ENCODE measurements around the gene KIF15. TPM values are rescaled to one million over a fixed set of nuclear protein-coding genes. Genes with fewer than 3 reads are reported as not detected.
A peak's percentile ranks its signal among the peaks of the same experiment; 100 is the strongest.

Gene KIF15
- total RNA-seq (under 1 TPM; 0.19 to 0.38 TPM), polyA plus RNA-seq (not detected)

- H3K27ac ChIP-seq (ENCODE audit: low read depth, low read length), result peak within 1 kb of the TSS; percentile 84
- H3K9me3 Mint-ChIP-seq, result peaks cover 0 to 7% (median 4%) of the 10 kb centered on the region in 8 donors
- H3K4me3 Mint-ChIP-seq, result peak within 1 kb of the TSS; percentile 86 to 98 (median 92)
- no peaks in the 10 kb centered on the region for H3K36me3 ChIP-seq (ENCODE audit: insufficient read depth, low read length)
- no peaks in the 10 kb centered on the region for H3K9me3 ChIP-seq (ENCODE audit: control insufficient read depth in 1 of 2, low read length in 2 of 2)
- H3K4me3 ChIP-seq (ENCODE audit: low read length in 2 of 2), result peak within 1 kb of the TSS; percentile 71 to 98
- H3K27me3 ChIP-seq (ENCODE audit: insufficient read depth, low read length), result no peaks in the 10 kb centered on the region
- H3K4me1 Mint-ChIP-seq, result peaks cover 21 to 42% (median 33%) of the 10 kb centered on the region in 4 donors
- peak; percentile 92 to 96 (median 93) for DNase-seq
- CTCF ChIA-PET (ENCODE audit: partially characterized antibody), result interaction anchor here (1.0 to 1.8 kb wide), 3 partner anchors 32 to 424 kb away, joined by 3 to 7 read pairs (median 3); partner anchors contain the start of gene ZNF501
- peaks cover 0 to 1% of the 10 kb centered on the region in 2 donors for H3K27me3 Mint-ChIP-seq
- intact Hi-C loops (cut with micrococcal nuclease), result loop anchor here (1.0 kb wide), 8 partner anchors 32 to 423 kb away; partner anchors contain the start of genes EXOSC7, TCAIM, TMEM42 and ZDHHC3
- peaks cover 23 to 30% of the 10 kb centered on the region in 2 donors for H3K36me3 Mint-ChIP-seq
- H3K27ac Mint-ChIP-seq, result peak within 1 kb of the TSS; percentile 92 to 97 (median 94)
- peaks cover 23% of the 10 kb centered on the region for H3K4me1 ChIP-seq (ENCODE audit: insufficient read depth, low read length)
- POLR2A ChIA-PET (ENCODE audit: partially characterized antibody), result interaction anchor here (0.8 to 4.3 kb wide), 11 partner anchors 32 to 424 kb away, joined by 3 to 50 read pairs (median 6); partner anchors contain the start of genes EXOSC7, TCAIM, TMEM42 and ZDHHC3
Observed at GRCh38 chr3:44761424-44762169, at the start of gene KIF15, which contains the start of gene KIAA1143. KIF15 (plus strand) TSS chr3:44761794; CDS start chr3:44761866, 72 bp downstream. KIAA1143 (minus strand) TSS chr3:44761619; CDS start chr3:44761602, 17 bp downstream.

GRCh38 chr3:44712455-44713075, 49.0 kb upstream of the KIF15 start, which contains the start of gene ZNF502:
ZNF502 (plus strand) TSS chr3:44712660; CDS start chr3:44720262, 7,602 bp downstream.
- H3K4me1 ChIP-seq (ENCODE audit: insufficient read depth, low read length), result peaks cover 6% of the 10 kb centered on the region
- Mint-ChIP-seq H3K27me3 (peaks cover 5 to 15% of the 10 kb centered on the region in 2 donors), H3K36me3 (peaks cover 38 to 47% of the 10 kb centered on the region in 2 donors), H3K27ac (peak within 1 kb of the TSS in 6 of 7 donors; percentile 47 to 90 (median 79)), H3K9me3 (peaks cover 12 to 76% (median 65%) of the 10 kb centered on the region in 8 donors), H3K4me3 (peak within 1 kb of the TSS; percentile 63 to 96 (median 90)), H3K4me1 (peaks cover 4 to 24% (median 11%) of the 10 kb centered on the region in 4 donors)
- intact Hi-C loops (cut with micrococcal nuclease), result loop anchor here (1.0 kb wide), 2 partner anchors 17 to 49 kb away; partner anchors contain the start of genes KIAA1143, KIF15 and ZNF501
- POLR2A ChIA-PET (ENCODE audit: partially characterized antibody), result interaction anchor here (1.6 to 2.3 kb wide), 2 partner anchors 17 to 49 kb away, joined by 5 to 18 read pairs; partner anchors contain the start of genes KIAA1143, KIF15 and ZNF501
- no peaks in the 10 kb centered on the region for H3K27me3 ChIP-seq (ENCODE audit: insufficient read depth, low read length)
- CTCF ChIA-PET (ENCODE audit: partially characterized antibody), result interaction anchor here (0.9 to 1.4 kb wide), 3 partner anchors 14 to 18 kb away, joined by 3 to 5 read pairs (median 4); partner anchors contain the start of gene ZNF501
- no peak within 1 kb of the TSS for H3K27ac ChIP-seq (ENCODE audit: low read depth, low read length)
- no peaks in the 10 kb centered on the region for H3K36me3 ChIP-seq (ENCODE audit: insufficient read depth, low read length)
- peaks cover 0 to 8% of the 10 kb centered on the region in 2 donors for H3K9me3 ChIP-seq (ENCODE audit: control insufficient read depth in 1 of 2, low read length in 2 of 2)
- peak within 1 kb of the TSS; percentile 18 to 74 for H3K4me3 ChIP-seq (ENCODE audit: low read length in 2 of 2)
- peak; percentile 39 to 53 (median 48) for DNase-seq

- Histone ChIP-seq H3K4me1 (ENCODE audit: insufficient read depth, low read length) (no peaks in the 10 kb centered on the region), H3K36me3 (ENCODE audit: insufficient read depth, low read length) (peaks cover 11% of the 10 kb centered on the region), H3K27ac (ENCODE audit: low read depth, low read length) (no peak overlapping the region), H3K9me3 (ENCODE audit: control insufficient read depth in 1 of 2, low read length in 2 of 2) (peaks cover 18 to 56% of the 10 kb centered on the region in 2 donors), H3K4me3 (ENCODE audit: low read length in 2 of 2) (no peak overlapping the region), H3K27me3 (ENCODE audit: insufficient read depth, low read length) (no peaks in the 10 kb centered on the region)
- ChIA-PET CTCF (ENCODE audit: partially characterized antibody) (no interaction called here), POLR2A (ENCODE audit: partially characterized antibody) (no interaction called here)
- Mint-ChIP-seq H3K4me3 (no peak overlapping the region), H3K4me1 (no peaks in the 10 kb centered on the region), H3K27me3 (peaks cover 0 to 4% of the 10 kb centered on the region in 2 donors), H3K27ac (no peak overlapping the region), H3K36me3 (peaks cover 59% of the 10 kb centered on the region in 2 donors), H3K9me3 (peaks cover 10 to 95% (median 88%) of the 10 kb centered on the region in 8 donors)
- intact Hi-C loops (cut with micrococcal nuclease), result no loop called here
- no peak for DNase-seq
Observed at GRCh38 chr3:44721231-44722102, 40.1 kb upstream of the KIF15 start.

GRCh38 chr3:44722103-44722401, 39.5 kb upstream of the KIF15 start:
- no peak for DNase-seq

GRCh38 chr3:44729384-44729910, 32.1 kb upstream of the KIF15 start, which contains the start of gene ZNF501:
ZNF501 (plus strand) TSS chr3:44729635; CDS start chr3:44734422, 4,787 bp downstream.
- Histone ChIP-seq H3K36me3 (ENCODE audit: insufficient read depth, low read length) (no peaks in the 10 kb centered on the region), H3K4me3 (ENCODE audit: low read length in 2 of 2) (peak within 1 kb of the TSS; percentile 71 to 79), H3K27ac (ENCODE audit: low read depth, low read length) (peak within 1 kb of the TSS; percentile 34), H3K9me3 (ENCODE audit: control insufficient read depth in 1 of 2, low read length in 2 of 2) (peaks cover 11 to 17% of the 10 kb centered on the region in 2 donors), H3K4me1 (ENCODE audit: insufficient read depth, low read length) (peaks cover 6% of the 10 kb centered on the region), H3K27me3 (ENCODE audit: insufficient read depth, low read length) (no peaks in the 10 kb centered on the region)
- H3K4me1 Mint-ChIP-seq, result peaks cover 10 to 21% (median 16%) of the 10 kb centered on the region in 4 donors
- CTCF ChIA-PET (ENCODE audit: partially characterized antibody), result interaction anchor here (0.9 to 2.1 kb wide), 7 partner anchors 10 to 43 kb away, joined by 3 to 7 read pairs (median 3); partner anchors contain the start of genes KIAA1143, KIF15 and ZNF502
- peaks cover 9 to 91% (median 80%) of the 10 kb centered on the region in 8 donors for H3K9me3 Mint-ChIP-seq
- DNase-seq, result peak; percentile 79 to 88 (median 82)
- peaks cover 47 to 65% of the 10 kb centered on the region in 2 donors for H3K36me3 Mint-ChIP-seq
- POLR2A ChIA-PET (ENCODE audit: partially characterized antibody), result interaction anchor here (0.7 to 2.7 kb wide), 11 partner anchors 11 to 392 kb away, joined by 3 to 50 read pairs (median 8); partner anchors contain the start of genes KIAA1143, KIF15, TMEM42 and ZKSCAN7
- H3K4me3 Mint-ChIP-seq, result peak within 1 kb of the TSS; percentile 90 to 99 (median 94)
- H3K27me3 Mint-ChIP-seq, result peaks cover 0 to 1% of the 10 kb centered on the region in 2 donors
- H3K27ac Mint-ChIP-seq, result peak within 1 kb of the TSS; percentile 78 to 93 (median 87)
- intact Hi-C loops (cut with micrococcal nuclease), result loop anchor here (1.0 kb wide), 3 partner anchors 17 to 252 kb away; partner anchors contain the start of genes KIAA1143, KIF15, ZNF445 and ZNF502

More at GRCh38 chr3:44722103-44722401, 39.5 kb upstream of the KIF15 start:
- intact Hi-C loops (cut with micrococcal nuclease), result no loop called here
- Histone ChIP-seq H3K4me1 (ENCODE audit: insufficient read depth, low read length) (no peaks in the 10 kb centered on the region), H3K36me3 (ENCODE audit: insufficient read depth, low read length) (peaks cover 11% of the 10 kb centered on the region), H3K27me3 (ENCODE audit: insufficient read depth, low read length) (no peaks in the 10 kb centered on the region), H3K4me3 (ENCODE audit: low read length in 2 of 2) (no peak overlapping the region), H3K9me3 (ENCODE audit: control insufficient read depth in 1 of 2, low read length in 2 of 2) (peaks cover 18 to 56% of the 10 kb centered on the region in 2 donors), H3K27ac (ENCODE audit: low read depth, low read length) (no peak overlapping the region)
- peaks cover 10 to 94% (median 84%) of the 10 kb centered on the region in 8 donors for H3K9me3 Mint-ChIP-seq
- CTCF ChIA-PET (ENCODE audit: partially characterized antibody), result no interaction called here
- H3K27ac Mint-ChIP-seq, result peak overlapping the region in 1 of 7 donors; percentile 7
- H3K4me3 Mint-ChIP-seq, result no peak overlapping the region
- no peaks in the 10 kb centered on the region for H3K4me1 Mint-ChIP-seq
- POLR2A ChIA-PET (ENCODE audit: partially characterized antibody), result no interaction called here
- peaks cover 0 to 4% of the 10 kb centered on the region in 2 donors for H3K27me3 Mint-ChIP-seq
- peaks cover 53 to 56% of the 10 kb centered on the region in 2 donors for H3K36me3 Mint-ChIP-seq

GRCh38 chr3:44734646-44735168, 26.9 kb upstream of the KIF15 start:
- no peak for DNase-seq
- no peaks in the 10 kb centered on the region for H3K27me3 Mint-ChIP-seq
- no peak overlapping the region for H3K27ac ChIP-seq (ENCODE audit: low read depth, low read length)
- H3K9me3 ChIP-seq (ENCODE audit: control insufficient read depth in 1 of 2, low read length in 2 of 2), result peaks cover 17 to 46% of the 10 kb centered on the region in 2 donors
- H3K36me3 ChIP-seq (ENCODE audit: insufficient read depth, low read length), result no peaks in the 10 kb centered on the region
- H3K4me1 ChIP-seq (ENCODE audit: insufficient read depth, low read length), result peaks cover 5% of the 10 kb centered on the region
- no peak overlapping the region for H3K4me3 ChIP-seq (ENCODE audit: low read length in 2 of 2)
- H3K9me3 Mint-ChIP-seq, result peaks cover 3 to 96% (median 87%) of the 10 kb centered on the region in 8 donors
- ChIA-PET CTCF (ENCODE audit: partially characterized antibody) (no interaction called here), POLR2A (ENCODE audit: partially characterized antibody) (no interaction called here)
- no peak overlapping the region for H3K4me3 Mint-ChIP-seq
- H3K27me3 ChIP-seq (ENCODE audit: insufficient read depth, low read length), result no peaks in the 10 kb centered on the region
- H3K36me3 Mint-ChIP-seq, result peaks cover 52 to 59% of the 10 kb centered on the region in 2 donors
- H3K4me1 Mint-ChIP-seq, result peaks cover 5 to 9% (median 6%) of the 10 kb centered on the region in 4 donors
- intact Hi-C loops (cut with micrococcal nuclease), result no loop called here
- H3K27ac Mint-ChIP-seq, result no peak overlapping the region

Measured in CD4-positive, alpha-beta memory T cell (primary cell).